HG03575 (cell line): ENCODE measurements around the gene NOS3.

Experiments used
- ATAC-seq: cut with Tn5 transposase; IDR thresholded peaks from one replicate; pipeline ENCODE4 v1.9.1; 2021; ENCODE audit not compliant: unreplicated experiment, insufficient number of reproducible peaks, low FRiP score; ENCODE audit errors: extremely low read depth

The NOS3 gene

GRCh38 chr7:150951181-150951520, 39.7 kb upstream of the NOS3 start:
- ATAC-seq, result no peak

- ATAC-seq, result no peak
Measured at GRCh38 chr7:150951521-150951920, 39.3 kb upstream of the NOS3 start.

GRCh38 chr7:150952331-150953050, 38.3 kb upstream of the NOS3 start:
- no peak for ATAC-seq

- no peak for ATAC-seq
Measured at GRCh38 chr7:150953061-150953997, 37.5 kb upstream of the NOS3 start.

- no peak for ATAC-seq
Measured at GRCh38 chr7:150954201-150954985, 36.4 kb upstream of the NOS3 start.

GRCh38 chr7:150954986-150955518, 35.8 kb upstream of the NOS3 start:
- no peak for ATAC-seq

- no peak for ATAC-seq
Measured at GRCh38 chr7:150955519-150956394, 35.1 kb upstream of the NOS3 start.

GRCh38 chr7:150956395-150957132, 34.3 kb upstream of the NOS3 start:
- ATAC-seq, result no peak

- no peak for ATAC-seq
Measured at GRCh38 chr7:150957133-150958020, 33.4 kb upstream of the NOS3 start.

- no peak for ATAC-seq
Measured at GRCh38 chr7:150958062-150958552, 32.7 kb upstream of the NOS3 start.

GRCh38 chr7:150958597-150958996, 32.2 kb upstream of the NOS3 start:
- ATAC-seq, result no peak

GRCh38 chr7:150959081-150959480, 31.7 kb upstream of the NOS3 start:
- ATAC-seq, result no peak

- no peak for ATAC-seq
Measured at GRCh38 chr7:150959739-150960734, 30.8 kb upstream of the NOS3 start.

- ATAC-seq, result no peak
Measured at GRCh38 chr7:150961510-150962289, 29.1 kb upstream of the NOS3 start.

GRCh38 chr7:150962290-150962552, 28.6 kb upstream of the NOS3 start:
- ATAC-seq, result no peak
